HepG2 (cell line): Measurements from ENCODE around the gene C1orf159. TPM values are rescaled to one million over a fixed set of nuclear protein-coding genes. Genes with fewer than 3 reads are reported as not detected.

Experiments used
- GTF2F1 ChIP-seq: fragments of 150-350 bp; IDR thresholded peaks from 2 replicates; pipeline ENCODE4 v1.6.1; 2014; ENCODE audit warnings: low read length
- MED13 ChIP-seq: sonication (generic); formaldehyde crosslinking; IDR thresholded peaks from 2 replicates; pipeline ENCODE4 v1.5.0; 2020; ENCODE audit warnings: missing genetic modification reagents
- PHB2 ChIP-seq: fragments of 450-650 bp; IDR thresholded peaks from 2 replicates; pipeline ENCODE4 v1.6.1; 2018; ENCODE audit not compliant: partially characterized antibody
- PRPF4 ChIP-seq: fragments of 200-400 bp; formaldehyde crosslinking; IDR thresholded peaks from 2 replicates; pipeline ENCODE4 v1.6.1; 2016; ENCODE audit warnings: low read length, low read depth; ENCODE audit not compliant: poor library complexity, severe bottlenecking
- RBFOX2 ChIP-seq: fragments of 200-400 bp; formaldehyde crosslinking; IDR thresholded peaks from 2 replicates; pipeline ENCODE4 v1.6.1; 2017; ENCODE audit warnings: low read depth, mild to moderate bottlenecking, low read length
- ZNF101 ChIP-seq: sonication (generic); formaldehyde crosslinking; IDR thresholded peaks from 2 replicates; pipeline ENCODE4 v1.4.0; 2020; ENCODE audit warnings: mild to moderate bottlenecking, low read depth, missing genetic modification reagents, borderline replicate concordance
- ZNF546 ChIP-seq: sonication (generic); formaldehyde crosslinking; conservative IDR thresholded peaks from 2 replicates; pipeline ENCODE4 v1.8.1; 2023; ENCODE audit warnings: mild to moderate bottlenecking, missing genetic modification reagents
- ZNF567 ChIP-seq: sonication (generic); formaldehyde crosslinking; IDR thresholded peaks from 2 replicates; pipeline ENCODE4 v1.8.1; 2023; ENCODE audit warnings: mild to moderate bottlenecking, missing genetic modification reagents, borderline replicate concordance
- ZNF709 ChIP-seq: sonication (generic); formaldehyde crosslinking; IDR thresholded peaks from 2 replicates; pipeline ENCODE4 v1.5.0; 2020; ENCODE audit warnings: mild to moderate bottlenecking, missing genetic modification reagents
- ZNF841 ChIP-seq: sonication (generic); formaldehyde crosslinking; IDR thresholded peaks from 2 replicates; pipeline ENCODE4 v1.8.1; 2023; ENCODE audit warnings: missing genetic modification reagents, borderline replicate concordance
- polyA plus RNA-seq, 8 experiments: library from polyadenylated mRNA; depleted of rRNA in 3 of 8; stranded (reverse) in 7 of 8; unstranded in 1 of 8; fragments of >200 nt; fragmentation: Illumina TruSeq in 4 of 8; extraction: Trizol in 4 of 8; gene quantifications; 2 replicates each; pipeline versions ENCODE4 v1.2.1 to v1.2.3, GENCODE V29; 2011 to 2016; ENCODE audit warnings: low read depth in 4 of 8, missing spikeins in 1 of 8, mixed read lengths in 1 of 8; ENCODE audit not compliant: insufficient read depth in 1 of 8
- total RNA-seq, 5 experiments: library from RNA; depleted of rRNA; stranded (reverse); fragments of >200 nt; fragmentation: Illumina TruSeq; extraction: Trizol; gene quantifications; 2 replicates each; pipeline ENCODE4 v1.2.3, GENCODE V29; 2016; ENCODE audit warnings: low read depth in 1 of 5
- TF ChIP-seq, protein P1 (sequence below): sonication (generic); formaldehyde crosslinking; IDR thresholded peaks from 2 replicates; pipeline ENCODE4 v1.5.1; 2020; ENCODE audit warnings: mild to moderate bottlenecking, missing genetic modification reagents, borderline replicate concordance
- TF ChIP-seq, protein P2 (sequence below): IDR thresholded peaks from 2 replicates; pipeline ENCODE4 v1.6.1; 2016; ENCODE audit warnings: missing compliant biosample characterization, missing genetic modification reagents, borderline replicate concordance
- TF ChIP-seq, protein P3 (sequence below): sonication (generic); formaldehyde crosslinking; IDR thresholded peaks from 2 replicates; pipeline ENCODE4 v1.8.0; 2022; ENCODE audit warnings: low read depth, missing genetic modification reagents
- TF ChIP-seq, protein P4 (sequence below): sonication (generic); formaldehyde crosslinking; IDR thresholded peaks from 2 replicates; pipeline ENCODE4 v1.4.0; 2020; ENCODE audit warnings: mild to moderate bottlenecking, missing genetic modification reagents
- TF ChIP-seq, protein P5 (sequence below): sonication (generic); formaldehyde crosslinking; IDR thresholded peaks from 2 replicates; pipeline ENCODE4 v1.4.0; 2020; ENCODE audit warnings: missing genetic modification reagents, borderline replicate concordance
- TF ChIP-seq, protein P6 (sequence below): sonication (generic); formaldehyde crosslinking; IDR thresholded peaks from 2 replicates; pipeline ENCODE4 v1.5.0; 2020; ENCODE audit warnings: mild to moderate bottlenecking, missing genetic modification reagents

C1orf159 gene
- total and polyA plus RNA-seq, 2 of the 13 experiments (the other 11 are each of a cell fraction or from before 2014, with no cell fraction given) = 3.8 to 6.7 TPM

DNA sequence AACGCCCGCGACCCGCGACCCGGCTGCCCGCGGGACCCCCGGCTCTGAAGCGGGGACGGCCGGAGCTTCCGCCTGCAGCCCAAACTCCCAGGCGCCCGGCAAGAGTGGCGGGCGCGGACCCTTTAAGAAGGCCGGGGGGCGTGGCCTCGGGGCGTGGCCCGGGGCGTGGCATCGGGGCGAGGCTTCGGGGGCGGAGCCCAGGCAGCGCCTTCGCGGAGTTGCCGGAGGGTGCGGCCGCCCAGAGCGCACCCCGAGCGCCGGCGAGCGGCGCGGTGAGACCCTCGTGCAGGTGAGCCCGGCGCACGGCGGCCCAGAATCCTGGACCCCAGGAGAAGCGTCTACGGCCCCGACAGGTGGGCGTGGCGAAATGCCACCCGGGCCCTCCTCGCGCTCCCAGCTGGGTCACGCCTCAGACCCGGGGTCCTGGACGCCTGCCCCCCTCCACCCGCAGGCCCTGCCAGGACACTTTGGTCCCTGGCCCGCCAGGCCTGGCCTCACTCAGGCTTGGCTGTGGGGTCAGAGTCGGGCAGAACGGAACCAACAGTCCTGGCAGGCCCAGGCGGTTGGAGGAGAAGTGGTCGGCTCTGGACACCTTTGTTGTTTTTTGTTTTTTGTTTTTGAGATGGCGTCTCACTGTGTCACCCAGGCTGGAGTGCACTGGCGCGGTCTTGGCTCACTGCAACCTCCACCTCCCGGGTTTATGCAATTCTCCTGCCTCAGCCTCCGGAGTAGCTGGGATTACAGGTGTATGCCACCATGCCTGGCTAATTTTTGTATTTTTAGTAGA lies 56.2 kb downstream of the C1orf159 start (continued):
- TF ChIP-seq, protein P1, sequence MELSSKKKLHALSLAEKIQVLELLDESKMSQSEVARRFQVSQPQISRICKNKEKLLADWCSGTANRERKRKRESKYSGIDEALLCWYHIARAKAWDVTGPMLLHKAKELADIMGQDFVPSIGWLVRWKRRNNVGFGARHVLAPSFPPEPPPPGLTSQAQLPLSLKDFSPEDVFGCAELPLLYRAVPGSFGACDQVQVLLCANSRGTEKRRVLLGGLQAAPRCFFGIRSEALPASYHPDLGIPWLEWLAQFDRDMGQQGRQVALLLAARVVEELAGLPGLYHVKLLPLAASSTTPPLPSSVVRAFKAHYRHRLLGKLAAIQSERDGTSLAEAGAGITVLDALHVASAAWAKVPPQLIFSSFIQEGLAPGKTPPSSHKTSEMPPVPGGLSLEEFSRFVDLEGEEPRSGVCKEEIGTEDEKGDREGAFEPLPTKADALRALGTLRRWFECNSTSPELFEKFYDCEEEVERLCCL = no peak
- TF ChIP-seq PHB2 (no peak), ZNF567 (no peak), ZNF709 (0 out of 2 replicates have a peak, but pooled peaks have one; percentile 4), MED13 (CRISPR knock-in tag) (no peak), PRPF4 (no peak), ZNF841 (no peak), ZNF546 (CRISPR knock-in tag) (no peak), ZNF101 (CRISPR knock-in tag) (no peak), RBFOX2 (peak; percentile 89), GTF2F1 (no peak)
- TF ChIP-seq, protein P2, sequence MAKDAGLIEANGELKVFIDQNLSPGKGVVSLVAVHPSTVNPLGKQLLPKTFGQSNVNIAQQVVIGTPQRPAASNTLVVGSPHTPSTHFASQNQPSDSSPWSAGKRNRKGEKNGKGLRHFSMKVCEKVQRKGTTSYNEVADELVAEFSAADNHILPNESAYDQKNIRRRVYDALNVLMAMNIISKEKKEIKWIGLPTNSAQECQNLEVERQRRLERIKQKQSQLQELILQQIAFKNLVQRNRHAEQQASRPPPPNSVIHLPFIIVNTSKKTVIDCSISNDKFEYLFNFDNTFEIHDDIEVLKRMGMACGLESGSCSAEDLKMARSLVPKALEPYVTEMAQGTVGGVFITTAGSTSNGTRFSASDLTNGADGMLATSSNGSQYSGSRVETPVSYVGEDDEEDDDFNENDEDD (CRISPR knock-in tag) = no peak
- TF ChIP-seq, protein P3, sequence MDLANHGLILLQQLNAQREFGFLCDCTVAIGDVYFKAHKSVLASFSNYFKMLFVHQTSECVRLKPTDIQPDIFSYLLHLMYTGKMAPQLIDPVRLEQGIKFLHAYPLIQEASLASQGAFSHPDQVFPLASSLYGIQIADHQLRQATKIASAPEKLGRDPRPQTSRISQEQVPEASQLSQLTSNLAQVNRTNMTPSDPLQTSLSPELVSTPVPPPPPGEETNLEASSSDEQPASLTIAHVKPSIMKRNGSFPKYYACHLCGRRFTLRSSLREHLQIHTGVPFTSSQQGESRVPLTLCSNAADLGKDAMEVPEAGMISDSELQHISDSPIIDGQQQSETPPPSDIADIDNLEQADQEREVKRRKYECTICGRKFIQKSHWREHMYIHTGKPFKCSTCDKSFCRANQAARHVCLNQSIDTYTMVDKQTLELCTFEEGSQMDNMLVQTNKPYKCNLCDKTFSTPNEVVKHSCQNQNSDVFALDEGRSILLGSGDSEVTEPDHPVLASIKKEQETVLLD = no peak
- TF ChIP-seq, protein P4, sequence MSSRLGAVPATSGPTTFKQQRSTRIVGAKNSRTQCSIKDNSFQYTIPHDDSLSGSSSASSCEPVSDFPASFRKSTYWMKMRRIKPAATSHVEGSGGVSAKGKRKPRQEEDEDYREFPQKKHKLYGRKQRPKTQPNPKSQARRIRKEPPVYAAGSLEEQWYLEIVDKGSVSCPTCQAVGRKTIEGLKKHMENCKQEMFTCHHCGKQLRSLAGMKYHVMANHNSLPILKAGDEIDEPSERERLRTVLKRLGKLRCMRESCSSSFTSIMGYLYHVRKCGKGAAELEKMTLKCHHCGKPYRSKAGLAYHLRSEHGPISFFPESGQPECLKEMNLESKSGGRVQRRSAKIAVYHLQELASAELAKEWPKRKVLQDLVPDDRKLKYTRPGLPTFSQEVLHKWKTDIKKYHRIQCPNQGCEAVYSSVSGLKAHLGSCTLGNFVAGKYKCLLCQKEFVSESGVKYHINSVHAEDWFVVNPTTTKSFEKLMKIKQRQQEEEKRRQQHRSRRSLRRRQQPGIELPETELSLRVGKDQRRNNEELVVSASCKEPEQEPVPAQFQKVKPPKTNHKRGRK (CRISPR knock-in tag) = no peak
- TF ChIP-seq, protein P5, sequence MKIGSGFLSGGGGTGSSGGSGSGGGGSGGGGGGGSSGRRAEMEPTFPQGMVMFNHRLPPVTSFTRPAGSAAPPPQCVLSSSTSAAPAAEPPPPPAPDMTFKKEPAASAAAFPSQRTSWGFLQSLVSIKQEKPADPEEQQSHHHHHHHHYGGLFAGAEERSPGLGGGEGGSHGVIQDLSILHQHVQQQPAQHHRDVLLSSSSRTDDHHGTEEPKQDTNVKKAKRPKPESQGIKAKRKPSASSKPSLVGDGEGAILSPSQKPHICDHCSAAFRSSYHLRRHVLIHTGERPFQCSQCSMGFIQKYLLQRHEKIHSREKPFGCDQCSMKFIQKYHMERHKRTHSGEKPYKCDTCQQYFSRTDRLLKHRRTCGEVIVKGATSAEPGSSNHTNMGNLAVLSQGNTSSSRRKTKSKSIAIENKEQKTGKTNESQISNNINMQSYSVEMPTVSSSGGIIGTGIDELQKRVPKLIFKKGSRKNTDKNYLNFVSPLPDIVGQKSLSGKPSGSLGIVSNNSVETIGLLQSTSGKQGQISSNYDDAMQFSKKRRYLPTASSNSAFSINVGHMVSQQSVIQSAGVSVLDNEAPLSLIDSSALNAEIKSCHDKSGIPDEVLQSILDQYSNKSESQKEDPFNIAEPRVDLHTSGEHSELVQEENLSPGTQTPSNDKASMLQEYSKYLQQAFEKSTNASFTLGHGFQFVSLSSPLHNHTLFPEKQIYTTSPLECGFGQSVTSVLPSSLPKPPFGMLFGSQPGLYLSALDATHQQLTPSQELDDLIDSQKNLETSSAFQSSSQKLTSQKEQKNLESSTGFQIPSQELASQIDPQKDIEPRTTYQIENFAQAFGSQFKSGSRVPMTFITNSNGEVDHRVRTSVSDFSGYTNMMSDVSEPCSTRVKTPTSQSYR = no peak
- TF ChIP-seq, protein P6, sequence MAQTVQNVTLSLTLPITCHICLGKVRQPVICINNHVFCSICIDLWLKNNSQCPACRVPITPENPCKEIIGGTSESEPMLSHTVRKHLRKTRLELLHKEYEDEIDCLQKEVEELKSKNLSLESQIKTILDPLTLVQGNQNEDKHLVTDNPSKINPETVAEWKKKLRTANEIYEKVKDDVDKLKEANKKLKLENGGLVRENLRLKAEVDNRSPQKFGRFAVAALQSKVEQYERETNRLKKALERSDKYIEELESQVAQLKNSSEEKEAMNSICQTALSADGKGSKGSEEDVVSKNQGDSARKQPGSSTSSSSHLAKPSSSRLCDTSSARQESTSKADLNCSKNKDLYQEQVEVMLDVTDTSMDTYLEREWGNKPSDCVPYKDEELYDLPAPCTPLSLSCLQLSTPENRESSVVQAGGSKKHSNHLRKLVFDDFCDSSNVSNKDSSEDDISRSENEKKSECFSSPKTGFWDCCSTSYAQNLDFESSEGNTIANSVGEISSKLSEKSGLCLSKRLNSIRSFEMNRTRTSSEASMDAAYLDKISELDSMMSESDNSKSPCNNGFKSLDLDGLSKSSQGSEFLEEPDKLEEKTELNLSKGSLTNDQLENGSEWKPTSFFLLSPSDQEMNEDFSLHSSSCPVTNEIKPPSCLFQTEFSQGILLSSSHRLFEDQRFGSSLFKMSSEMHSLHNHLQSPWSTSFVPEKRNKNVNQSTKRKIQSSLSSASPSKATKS (CRISPR knock-in tag) = no peak; the same call in 1 of the 2 replicates
